ENCODE results near the gene ADAM10.

DNA sequence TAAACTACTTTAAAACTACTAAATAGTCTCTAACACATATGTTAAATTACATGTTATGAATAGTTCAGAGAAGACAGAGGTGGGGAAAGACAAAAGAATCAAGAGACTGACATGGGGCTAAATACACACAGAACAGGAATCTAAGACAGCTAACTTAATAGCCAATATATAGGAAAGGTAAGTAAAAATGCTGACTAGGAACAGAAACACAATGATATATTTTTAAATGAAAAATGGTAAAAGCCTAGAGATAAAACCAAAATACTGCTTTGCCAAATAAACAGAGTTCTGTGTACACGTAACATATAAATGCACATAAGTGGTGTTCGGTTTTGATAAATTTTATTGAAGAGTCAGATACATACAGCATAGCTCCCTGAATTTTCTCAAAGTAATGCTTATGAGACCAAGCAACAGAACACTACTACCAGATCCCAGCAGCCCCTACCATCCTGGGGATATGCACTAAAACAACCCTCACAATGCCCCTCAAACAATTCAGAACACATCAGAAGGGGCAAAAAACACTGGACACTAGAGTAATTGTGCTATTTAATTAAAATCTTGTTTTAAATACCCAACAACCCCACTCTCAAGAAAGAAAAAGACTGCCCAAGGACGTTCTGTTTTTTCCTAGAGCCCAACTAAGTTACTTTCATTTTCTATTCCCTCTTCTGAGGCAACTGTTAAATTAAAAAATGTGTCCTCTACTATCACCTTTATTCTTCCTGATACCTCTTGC, 121.1 kb downstream of the ADAM10 start:
- TF ChIP-seq, protein P1, sequence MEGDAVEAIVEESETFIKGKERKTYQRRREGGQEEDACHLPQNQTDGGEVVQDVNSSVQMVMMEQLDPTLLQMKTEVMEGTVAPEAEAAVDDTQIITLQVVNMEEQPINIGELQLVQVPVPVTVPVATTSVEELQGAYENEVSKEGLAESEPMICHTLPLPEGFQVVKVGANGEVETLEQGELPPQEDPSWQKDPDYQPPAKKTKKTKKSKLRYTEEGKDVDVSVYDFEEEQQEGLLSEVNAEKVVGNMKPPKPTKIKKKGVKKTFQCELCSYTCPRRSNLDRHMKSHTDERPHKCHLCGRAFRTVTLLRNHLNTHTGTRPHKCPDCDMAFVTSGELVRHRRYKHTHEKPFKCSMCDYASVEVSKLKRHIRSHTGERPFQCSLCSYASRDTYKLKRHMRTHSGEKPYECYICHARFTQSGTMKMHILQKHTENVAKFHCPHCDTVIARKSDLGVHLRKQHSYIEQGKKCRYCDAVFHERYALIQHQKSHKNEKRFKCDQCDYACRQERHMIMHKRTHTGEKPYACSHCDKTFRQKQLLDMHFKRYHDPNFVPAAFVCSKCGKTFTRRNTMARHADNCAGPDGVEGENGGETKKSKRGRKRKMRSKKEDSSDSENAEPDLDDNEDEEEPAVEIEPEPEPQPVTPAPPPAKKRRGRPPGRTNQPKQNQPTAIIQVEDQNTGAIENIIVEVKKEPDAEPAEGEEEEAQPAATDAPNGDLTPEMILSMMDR (IDR thresholded peaks at IDR 0.05 in 4 of 5, conservative IDR thresholded peaks at IDR 0.05 in 1 of 5) = no peak
- TF ChIP-seq POLR2A (IDR thresholded peaks at IDR 0.05) = no peak
